Panc1 (cell line): ENCODE results near the gene ADAMTS19. TPM values are rescaled to one million over a fixed set of nuclear protein-coding genes. Genes with fewer than 3 reads are reported as not detected.

ENCODE experiments used
- ATAC-seq: fragments of 200-7000 bp; cut with Tn5 transposase; 2 replicates; pipeline ENCODE4 v1.9.1; 2020; ENCODE audit warnings: mild to moderate bottlenecking, moderate library complexity
- BruUV-seq: library from RNA; stranded (reverse); fragments of 400-500 nt; replicated peaks from 2 replicates; lab custom pipeline; 2021; lab: Mats Ljungman, UMichigan
- CTCF ChIA-PET: fragments of 300-600 bp; sonication (Branson Sonifier 250); formaldehyde crosslinking; loops from one replicate; lab custom pipeline; 2022; ENCODE audit warnings: antibody characterized with exemption; lab: Charles Lee
- POLR2A ChIA-PET: fragments of 300-600 bp; sonication (Branson Sonifier 250); formaldehyde crosslinking; loops from one replicate; lab custom pipeline; 2022; ENCODE audit warnings: antibody characterized with exemption; lab: Charles Lee
- DNase-seq: peaks from one replicate; pipeline ENCODE4 v3.0.0-alpha.2; 2010; ENCODE audit warnings: low read depth, low spot score
- H3K27ac ChIP-seq: 2 replicates; pipeline ENCODE4 v1.5.1; 2011; ENCODE audit warnings: mild to moderate bottlenecking, low read length, inconsistent platforms
- H3K27me3 ChIP-seq: fragments of 200-500 bp; sonication (Bioruptor generic); 2 replicates; pipeline ENCODE4 v1.6.0; 2014; ENCODE audit warnings: low read length, inconsistent platforms; ENCODE audit not compliant: control insufficient read depth, insufficient read depth
- H3K36me3 ChIP-seq: fragments of 200-500 bp; sonication (Bioruptor generic); 2 replicates; pipeline ENCODE4 v1.5.1; 2014; ENCODE audit warnings: inconsistent platforms, mild to moderate bottlenecking, low read length, moderate library complexity; ENCODE audit not compliant: control insufficient read depth, insufficient read depth
- H3K4me1 ChIP-seq: 2 replicates; pipeline ENCODE4 v1.5.1; 2011; ENCODE audit warnings: inconsistent platforms, mild to moderate bottlenecking, low read length, moderate library complexity; ENCODE audit not compliant: control insufficient read depth, insufficient read depth
- H3K4me3 ChIP-seq, 2 experiments: 2 replicates each; pipeline ENCODE4 v1.5.1; 2011 to 2012; ENCODE audit warnings: low read depth in 2 of 2, low read length in 2 of 2, mild to moderate bottlenecking in 2 of 2, inconsistent platforms in 1 of 2, moderate library complexity in 1 of 2
- H3K9me3 ChIP-seq: fragments of 200-500 bp; sonication (Bioruptor generic); 2 replicates; pipeline ENCODE4 v1.5.1; 2014; ENCODE audit warnings: low read depth, mild to moderate bottlenecking, inconsistent platforms, low read length, moderate library complexity; ENCODE audit not compliant: control insufficient read depth, insufficient read depth
- CTCF ChIP-seq: fragments of 450-650 bp; IDR thresholded peaks from 2 replicates; pipeline ENCODE4 v1.5.1; 2017; ENCODE audit warnings: mild to moderate bottlenecking
- POLR2AphosphoS5 ChIP-seq: IDR thresholded peaks from 2 replicates; pipeline ENCODE4 v1.6.1; 2012; ENCODE audit warnings: mild to moderate bottlenecking, low read depth, low read length, moderate library complexity
- REST ChIP-seq, 2 experiments: IDR thresholded peaks; 2 replicates each; pipeline ENCODE4 v1.6.1; 2011 to 2012; ENCODE audit warnings: low read depth in 2 of 2, control low read depth in 1 of 2, low read length in 1 of 2, mild to moderate bottlenecking in 1 of 2, moderate library complexity in 1 of 2; ENCODE audit not compliant: insufficient read depth in 1 of 2
- SIN3A ChIP-seq: IDR thresholded peaks from 2 replicates; pipeline ENCODE4 v1.6.1; 2012; ENCODE audit warnings: low read depth, mild to moderate bottlenecking, low read length, moderate library complexity, borderline replicate concordance; ENCODE audit not compliant: insufficient read depth
- TCF7L2 ChIP-seq: IDR thresholded peaks from 2 replicates; pipeline ENCODE4 v1.6.1; 2011; ENCODE audit warnings: mild to moderate bottlenecking, low read depth, low read length, inconsistent platforms
- in situ Hi-C: cut with HindIII; loops from 2 replicates; pipeline ENCODE4 v1.10.0; 2016; ENCODE audit warnings: low sequenced_read_pairs, low pct_unique_long_range_greater_than_20kb
- intact Hi-C: fragments of 100-400 bp; cut with micrococcal nuclease; formaldehyde crosslinking; loops from one replicate; pipeline ENCODE4 v1.10.0; 2022; ENCODE audit not compliant: unreplicated experiment
- total RNA-seq: library from RNA; stranded (reverse); gene quantifications from one replicate; pipeline ENCODE4 v1.2.1, GENCODE V29; 2021; ENCODE audit not compliant: unreplicated experiment

Gene ADAMTS19
- total RNA-seq, 1 experiment from 2014 or later: not detected

- Histone ChIP-seq H3K27ac (no peak overlapping the region), H3K4me3 (peak overlapping the region; percentile 26 to 50), H3K27me3 (peaks cover 22% of the 10 kb centered on the region), H3K4me1 (peaks cover 2% of the 10 kb centered on the region; the same call in 1 of the 2 replicates), H3K9me3 (no peaks in the 10 kb centered on the region), H3K36me3 (no peaks in the 10 kb centered on the region)
- BruUV-seq: no TSS peak
- in situ Hi-C loops: no loop called here
- POLR2A ChIA-PET: no interaction called here
- DNase-seq (no peak), ATAC-seq (peak; percentile 75)
- CTCF ChIA-PET: no interaction called here
- TF ChIP-seq POLR2AphosphoS5 (no peak), CTCF (peak; percentile 67), REST (IDR thresholded peaks at IDR 0.05; ENCODE audit: insufficient read depth in 1 of 2, low read depth in 2 of 2, low read length in 1 of 2) (no peak), TCF7L2 (no peak), SIN3A (no peak)
- intact Hi-C loops: no loop called here
Observed at GRCh38 chr5:129460936-129461710, 1.0 kb downstream of the ADAMTS19 start.

- ChIA-PET POLR2A (no interaction called here), CTCF (no interaction called here)
- intact Hi-C loops: no loop called here
- TF ChIP-seq SIN3A: no peak
- TF ChIP-seq CTCF: peak; percentile 33
- Histone ChIP-seq H3K4me1 (peaks cover 2% of the 10 kb centered on the region; the same call in 1 of the 2 replicates), H3K36me3 (no peaks in the 10 kb centered on the region), H3K27ac (no peak overlapping the region), H3K4me3 (no peak overlapping the region), H3K9me3 (no peaks in the 10 kb centered on the region), H3K27me3 (peaks cover 22% of the 10 kb centered on the region)
- no TSS peak for BruUV-seq
- in situ Hi-C loops: no loop called here
- no peak for DNase-seq
- no peak for ATAC-seq
Observed at GRCh38 chr5:129461711-129462332, 1.7 kb downstream of the ADAMTS19 start.
